Neuronal stem cell (in vitro differentiated cells): ENCODE measurements around the gene XYLT1.

Experiments
- DNase-seq: peaks from one replicate; pipeline ENCODE4 v3.0.0-alpha.2; 2013; ENCODE audit warnings: low spot score
- H2AFZ ChIP-seq: one replicate; pipeline ENCODE4 v1.6.1; 2013; ENCODE audit warnings: mild to moderate bottlenecking, low read length, inconsistent platforms
- H2AK5ac ChIP-seq: 2 replicates; pipeline ENCODE4 v1.6.1; 2013; ENCODE audit warnings: low read depth, mild to moderate bottlenecking, inconsistent platforms, low read length, moderate library complexity, mixed read lengths
- H2BK120ac ChIP-seq: 2 replicates; pipeline ENCODE4 v1.6.1; 2013; ENCODE audit warnings: low read depth, mild to moderate bottlenecking, inconsistent platforms, low read length, moderate library complexity, mixed read lengths
- H2BK12ac ChIP-seq: one replicate; pipeline ENCODE4 v1.6.1; 2013; ENCODE audit warnings: low read length, inconsistent platforms
- H2BK15ac ChIP-seq: 2 replicates; pipeline ENCODE4 v1.6.1; 2013; ENCODE audit warnings: mild to moderate bottlenecking, low read length, inconsistent platforms, mixed read lengths
- H2BK5ac ChIP-seq: one replicate; pipeline ENCODE4 v1.6.1; 2013; ENCODE audit warnings: inconsistent platforms, mild to moderate bottlenecking, low read length, moderate library complexity
- H3K14ac ChIP-seq: one replicate; pipeline ENCODE4 v1.6.1; 2013; ENCODE audit warnings: low read length, inconsistent platforms
- H3K18ac ChIP-seq: 2 replicates; pipeline ENCODE4 v1.6.1; 2013; ENCODE audit warnings: low read length, inconsistent platforms
- H3K23ac ChIP-seq: 2 replicates; pipeline ENCODE4 v1.6.1; 2013; ENCODE audit warnings: low read depth, mild to moderate bottlenecking, mixed read lengths, low read length, inconsistent platforms; ENCODE audit not compliant: poor library complexity
- H3K27ac ChIP-seq: replicated peaks from 3 replicates; pipeline ENCODE4 v1.5.1; 2013; ENCODE audit warnings: low read length, inconsistent platforms
- H3K27me3 ChIP-seq, 3 experiments: 2 replicates each; pipeline ENCODE4 v1.6.1; 2013; ENCODE audit warnings: low read length in 3 of 3, mild to moderate bottlenecking in 2 of 3, inconsistent platforms in 1 of 3, low read depth in 1 of 3, mixed read lengths in 1 of 3, moderate library complexity in 1 of 3; ENCODE audit not compliant: control insufficient read depth in 3 of 3, insufficient read depth in 3 of 3
- H3K36me3 ChIP-seq, 2 donors: replicated peaks in 1 of 2; 2 replicates each; pipeline ENCODE4 v1.6.1; 2013; ENCODE audit warnings: low read length in 2 of 2; ENCODE audit not compliant: control insufficient read depth in 2 of 2, insufficient read depth in 2 of 2
- H3K4ac ChIP-seq: 2 replicates; pipeline ENCODE4 v1.6.1; 2013; ENCODE audit warnings: inconsistent platforms, mild to moderate bottlenecking, low read length, moderate library complexity
- H3K4me1 ChIP-seq, 2 donors: 1 replicate in 1 of 2; 2 replicates in 1 of 2; pipeline ENCODE4 v1.6.1; 2013; ENCODE audit warnings: low read length in 2 of 2, low read depth in 1 of 2; ENCODE audit not compliant: control insufficient read depth in 2 of 2, insufficient read depth in 1 of 2
- H3K4me2 ChIP-seq: one replicate; pipeline ENCODE4 v1.6.1; 2013; ENCODE audit warnings: mild to moderate bottlenecking, low read length, inconsistent platforms; ENCODE audit not compliant: insufficient read depth, poor library complexity, severe bottlenecking
- H3K4me3 ChIP-seq, 2 donors: 2 replicates each; pipeline ENCODE4 v1.5.1; 2013; ENCODE audit warnings: low read length in 2 of 2, mild to moderate bottlenecking in 2 of 2, inconsistent platforms in 1 of 2, moderate library complexity in 1 of 2
- H3K79me1 ChIP-seq: one replicate; pipeline ENCODE4 v1.6.1; 2013; ENCODE audit warnings: low read depth, mild to moderate bottlenecking, inconsistent platforms, low read length, moderate library complexity
- H3K9ac ChIP-seq: one replicate; pipeline ENCODE4 v1.6.1; 2013; ENCODE audit warnings: mild to moderate bottlenecking, low read depth, low read length, inconsistent platforms; ENCODE audit not compliant: poor library complexity
- H3K9me3 ChIP-seq, 2 donors: replicated peaks in 1 of 2; 2 replicates each; pipeline versions ENCODE3 to v1.6.1; 2013; ENCODE audit warnings: low read length in 2 of 2, mild to moderate bottlenecking in 2 of 2, inconsistent platforms in 1 of 2, low read depth in 1 of 2, mixed read lengths in 1 of 2, moderate library complexity in 1 of 2; ENCODE audit not compliant: control insufficient read depth in 2 of 2, insufficient read depth in 1 of 2
- H4K8ac ChIP-seq: one replicate; pipeline ENCODE4 v1.6.1; 2013; ENCODE audit warnings: low read depth, mild to moderate bottlenecking, inconsistent platforms, low read length, moderate library complexity
- H4K91ac ChIP-seq: one replicate; pipeline ENCODE4 v1.6.1; 2013; ENCODE audit warnings: low read length, low read depth, mild to moderate bottlenecking, inconsistent platforms; ENCODE audit not compliant: poor library complexity
- whole genome bisulfite sequencing, 2 donors: extraction: QIAGEN DNeasy Blood & Tissue Kit; methylation state at CpG; one replicate each; pipeline ENCODE4 v1.1.7; 2013; ENCODE audit warnings: missing lambda C conversion rate in 2 of 2, mixed read lengths in 1 of 2; ENCODE audit not compliant: insufficient read length in 2 of 2, insufficient replicate concordance in 1 of 2; ENCODE audit errors: extremely low coverage in 2 of 2; 5-methylcytosine and 5-hydroxymethylcytosine counted together

The XYLT1 gene

GRCh38 chr16:17409894-17410293 lies 60.9 kb downstream of the XYLT1 start:
- H3K4me1 ChIP-seq = peaks cover 0 to 20% of the 10 kb centered on the region in 2 donors
- H3K23ac ChIP-seq = no peak overlapping the region
- H3K27ac ChIP-seq = no peak overlapping the region
- no peak overlapping the region for H2BK12ac ChIP-seq
- no peak overlapping the region for H2AK5ac ChIP-seq
- H3K14ac ChIP-seq = no peak overlapping the region
- H2AFZ ChIP-seq = no peak overlapping the region
- no peak overlapping the region for H4K91ac ChIP-seq
- no peaks in the 10 kb centered on the region for H3K27me3 ChIP-seq
- no peak overlapping the region for H2BK120ac ChIP-seq
- no peak overlapping the region for H3K4me3 ChIP-seq
- H3K79me1 ChIP-seq = peaks cover 2% of the 10 kb centered on the region
- H3K18ac ChIP-seq = peak overlapping the region; percentile 44
- no peak overlapping the region for H3K4ac ChIP-seq
- WGBS, 2 donors = no CpG with 5 or more reads among the region's 3 CpGs
- no peak for DNase-seq
- H2BK15ac ChIP-seq = no peak overlapping the region
- H3K4me2 ChIP-seq = no peak overlapping the region
- H3K9me3 ChIP-seq = peaks cover 2 to 5% of the 10 kb centered on the region in 2 donors
- H2BK5ac ChIP-seq = no peak overlapping the region
- no peak overlapping the region for H3K9ac ChIP-seq
- no peaks in the 10 kb centered on the region for H3K36me3 ChIP-seq
- H4K8ac ChIP-seq = no peak overlapping the region

DNA sequence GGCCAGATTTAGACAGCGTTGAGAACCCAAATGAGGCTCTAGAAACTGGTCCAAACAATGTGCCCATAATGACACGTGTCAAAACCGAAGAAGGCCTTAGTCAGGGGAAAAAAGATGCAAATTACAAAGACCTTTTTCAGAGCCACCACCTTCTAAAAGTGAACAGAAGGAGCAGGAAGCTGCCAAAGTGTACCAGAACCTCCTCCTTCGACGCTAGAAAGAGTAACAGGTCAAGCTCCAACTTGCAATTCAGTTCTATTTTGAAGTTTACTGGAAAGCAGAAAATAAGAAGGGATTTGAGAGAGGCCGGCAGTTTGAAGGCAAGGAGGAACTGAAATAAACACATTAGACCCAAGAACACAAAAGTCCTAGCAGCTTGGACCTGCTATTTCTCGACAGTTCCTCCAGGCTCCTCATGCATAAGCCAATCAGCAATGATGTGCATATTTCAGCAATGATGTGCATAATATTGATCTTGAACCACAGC lies 61.8 kb downstream of the XYLT1 start:
- Histone ChIP-seq H2AK5ac (no peak overlapping the region), H3K23ac (no peak overlapping the region), H4K91ac (no peak overlapping the region), H3K9ac (no peak overlapping the region), H4K8ac (no peak overlapping the region), H2BK120ac (no peak overlapping the region), H2BK5ac (no peak overlapping the region), H2AFZ (no peak overlapping the region), H3K4me2 (no peak overlapping the region), H3K9me3 (peaks cover 2 to 5% of the 10 kb centered on the region in 2 donors), H3K18ac (no peak overlapping the region), H3K79me1 (peaks cover 2% of the 10 kb centered on the region), H3K4ac (no peak overlapping the region), H2BK12ac (no peak overlapping the region), H3K27ac (no peak overlapping the region), H3K27me3 (no peaks in the 10 kb centered on the region), H3K4me1 (peaks cover 0 to 20% of the 10 kb centered on the region in 2 donors), H3K14ac (no peak overlapping the region), H3K36me3 (no peaks in the 10 kb centered on the region), H3K4me3 (no peak overlapping the region), H2BK15ac (no peak overlapping the region)
- WGBS, 2 donors = no CpG with 5 or more reads among the region's 7 CpGs
- DNase-seq = no peak

DNA sequence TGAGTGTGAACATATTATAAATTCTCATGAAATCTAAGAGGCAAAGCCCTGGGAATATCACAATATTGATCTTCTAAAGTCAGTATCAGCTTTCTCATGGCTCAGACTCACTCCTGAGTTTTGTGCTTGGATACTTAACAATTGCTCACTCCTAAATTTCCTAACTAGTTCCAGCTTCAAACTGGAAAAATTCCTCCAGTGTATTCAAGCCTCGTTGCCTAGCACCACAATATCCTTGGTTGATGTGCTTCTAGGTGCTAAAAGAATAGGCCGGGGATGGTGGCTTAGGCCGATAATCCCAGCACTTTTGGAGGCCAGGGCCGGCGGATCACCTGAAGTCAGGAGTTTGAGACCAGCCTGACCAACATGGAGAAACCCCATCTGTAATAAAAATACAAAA lies 62.5 kb downstream of the XYLT1 start:
- Histone ChIP-seq H2BK120ac (no peak overlapping the region), H4K91ac (no peak overlapping the region), H3K9ac (no peak overlapping the region), H3K4me2 (no peak overlapping the region), H2AK5ac (no peak overlapping the region), H3K18ac (no peak overlapping the region), H3K4ac (no peak overlapping the region), H2BK12ac (no peak overlapping the region), H2BK5ac (no peak overlapping the region), H3K36me3 (no peaks in the 10 kb centered on the region), H3K14ac (no peak overlapping the region), H2AFZ (no peak overlapping the region), H3K4me3 (no peak overlapping the region), H4K8ac (no peak overlapping the region), H3K23ac (no peak overlapping the region), H3K27me3 (no peaks in the 10 kb centered on the region), H3K79me1 (peaks cover 2% of the 10 kb centered on the region), H3K4me1 (peaks cover 3 to 20% of the 10 kb centered on the region in 2 donors), H3K27ac (no peak overlapping the region), H2BK15ac (no peak overlapping the region), H3K9me3 (peaks cover 2 to 5% of the 10 kb centered on the region in 2 donors)
- no CpG with 5 or more reads among the region's 5 CpGs for WGBS, 2 donors
- DNase-seq = no peak

DNA sequence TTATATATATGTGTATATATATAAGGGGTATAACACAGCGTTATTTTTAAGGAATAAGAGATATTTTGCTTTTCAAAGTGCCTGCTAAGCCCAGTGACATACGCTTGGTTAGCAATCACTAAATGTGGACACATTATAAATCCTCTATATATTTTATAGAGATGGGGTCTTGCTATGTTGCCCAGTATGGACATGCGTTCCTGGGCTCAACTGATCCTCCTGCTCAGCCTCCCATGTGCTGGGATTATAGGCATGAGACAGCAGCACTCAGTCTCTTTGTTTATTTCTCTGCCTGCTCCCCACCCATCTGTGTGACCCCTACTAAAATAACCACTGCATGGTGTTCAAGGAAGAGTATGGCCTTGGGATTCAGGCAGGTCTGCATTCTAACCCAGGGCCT lies 63.4 kb downstream of the XYLT1 start:
- Histone ChIP-seq H3K9ac (no peak overlapping the region), H2BK5ac (no peak overlapping the region), H2AK5ac (no peak overlapping the region), H3K18ac (no peak overlapping the region), H3K79me1 (peaks cover 2% of the 10 kb centered on the region), H3K4me2 (no peak overlapping the region), H2BK15ac (no peak overlapping the region), H3K14ac (no peak overlapping the region), H4K8ac (no peak overlapping the region), H3K4me1 (peaks cover 3 to 18% of the 10 kb centered on the region in 2 donors), H3K36me3 (no peaks in the 10 kb centered on the region), H3K27ac (no peak overlapping the region), H2AFZ (no peak overlapping the region), H3K4ac (no peak overlapping the region), H3K27me3 (no peaks in the 10 kb centered on the region), H3K4me3 (no peak overlapping the region), H2BK12ac (no peak overlapping the region), H2BK120ac (no peak overlapping the region), H4K91ac (no peak overlapping the region), H3K9me3 (peaks cover 2 to 5% of the 10 kb centered on the region in 2 donors), H3K23ac (no peak overlapping the region)
- WGBS, 2 donors = no CpG with 5 or more reads among the region's 3 CpGs
- no peak for DNase-seq
